Nucleus accumbens (tissue), 56 donors: Measurements from ENCODE around the gene SNX25.
A peak's percentile ranks its signal among the peaks of the same experiment; 100 is the strongest.
"Not testable (repeated sequence)": the region's sequence is repeated elsewhere in the genome, so short reads cannot be mapped to it uniquely, and the experiment has no call there.

Source experiments
- DNase-seq, 56 donors: peaks; one replicate each; lab custom pipeline; 2025; lab: John Stamatoyannopoulos, UW

Gene SNX25

DNA sequence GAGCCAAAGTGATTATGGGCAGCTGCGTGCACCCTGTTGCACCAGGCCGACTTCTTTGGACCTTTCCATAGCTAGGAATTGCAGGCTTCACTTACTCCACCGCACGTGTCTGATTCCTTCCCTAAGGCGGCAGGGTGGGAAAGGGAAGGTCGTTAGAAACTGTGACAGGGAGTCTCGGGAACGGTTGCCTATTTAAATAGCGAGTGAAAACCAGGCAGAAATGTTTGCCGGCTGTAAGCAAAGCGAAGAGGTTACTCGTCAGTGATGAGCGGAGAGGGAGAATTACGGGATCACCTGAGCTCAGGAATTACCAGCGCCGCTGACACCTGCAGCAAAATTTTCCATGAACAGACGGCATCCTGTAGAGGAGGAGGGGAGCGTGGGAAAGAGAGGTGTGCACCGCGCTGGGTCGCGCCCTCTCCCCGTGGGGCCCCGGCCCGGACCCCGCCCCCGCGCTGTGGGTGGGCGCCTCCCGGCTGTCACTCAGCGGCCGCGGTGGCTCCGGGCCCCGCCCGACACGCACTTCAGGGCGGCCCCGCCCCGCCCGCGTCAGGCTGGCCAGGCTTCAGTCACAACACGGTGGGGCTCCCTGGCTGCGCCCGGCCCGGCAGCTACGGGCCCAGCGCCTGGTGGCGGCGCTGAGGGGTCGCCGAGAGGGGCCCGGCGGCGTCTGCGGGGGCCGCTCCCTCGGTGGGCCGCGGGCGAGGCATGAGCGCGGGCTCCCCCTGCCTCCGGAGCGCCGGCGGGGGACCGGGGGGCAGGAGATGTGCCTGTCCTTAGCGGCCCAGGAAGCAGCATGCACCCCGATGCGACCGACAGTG lies at the start of gene SNX25:
Gene SNX25, plus strand, starts transcription at position 568 of the 821 bp plus-strand sequence. Its CDS starts 229 bp downstream, at position 797.
- peak; percentile 24 to 94 (median 76) for DNase-seq

DNA sequence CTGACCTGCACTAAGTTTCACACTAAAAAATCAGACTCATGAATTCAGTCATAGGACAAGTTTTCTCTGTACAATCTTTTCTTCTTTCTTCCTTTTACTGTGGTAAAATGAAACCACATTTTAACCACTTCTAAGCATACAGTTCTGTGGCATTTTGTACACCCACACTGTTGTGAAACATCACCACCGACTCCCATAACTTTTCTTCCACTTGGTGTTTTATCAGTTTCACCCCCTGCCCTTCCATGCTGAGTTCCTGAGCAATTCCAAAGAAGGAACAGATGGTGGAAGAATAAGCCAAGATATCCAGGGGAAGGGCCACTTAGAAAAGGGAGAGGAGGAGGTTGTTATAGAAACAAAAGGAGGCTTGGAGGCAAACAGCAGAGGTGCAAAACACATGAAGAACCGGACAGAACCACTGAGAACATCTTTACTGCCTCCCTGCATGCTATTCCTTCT lies 43.8 kb upstream of the SNX25 start:
- no peak for DNase-seq

DNA sequence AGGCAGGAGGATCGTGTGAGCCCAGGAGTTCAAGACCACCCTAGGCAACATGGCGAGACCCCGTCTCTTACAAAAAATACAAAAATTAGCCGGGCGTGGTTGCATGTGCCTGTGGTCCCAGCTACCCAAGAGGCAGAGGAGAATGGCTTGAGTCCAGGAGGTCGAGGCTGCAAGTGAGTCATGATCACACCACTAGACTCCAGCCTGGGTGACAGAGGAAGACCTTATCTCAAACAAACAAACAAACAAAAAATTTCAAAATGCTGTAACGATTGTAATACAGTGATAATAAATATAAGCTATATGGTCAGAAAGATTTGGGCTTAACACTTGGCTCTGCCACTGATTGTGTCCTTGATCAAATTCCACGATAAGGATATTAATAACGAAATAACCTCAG lies 42.2 kb upstream of the SNX25 start:
- DNase-seq, result no peak

DNA sequence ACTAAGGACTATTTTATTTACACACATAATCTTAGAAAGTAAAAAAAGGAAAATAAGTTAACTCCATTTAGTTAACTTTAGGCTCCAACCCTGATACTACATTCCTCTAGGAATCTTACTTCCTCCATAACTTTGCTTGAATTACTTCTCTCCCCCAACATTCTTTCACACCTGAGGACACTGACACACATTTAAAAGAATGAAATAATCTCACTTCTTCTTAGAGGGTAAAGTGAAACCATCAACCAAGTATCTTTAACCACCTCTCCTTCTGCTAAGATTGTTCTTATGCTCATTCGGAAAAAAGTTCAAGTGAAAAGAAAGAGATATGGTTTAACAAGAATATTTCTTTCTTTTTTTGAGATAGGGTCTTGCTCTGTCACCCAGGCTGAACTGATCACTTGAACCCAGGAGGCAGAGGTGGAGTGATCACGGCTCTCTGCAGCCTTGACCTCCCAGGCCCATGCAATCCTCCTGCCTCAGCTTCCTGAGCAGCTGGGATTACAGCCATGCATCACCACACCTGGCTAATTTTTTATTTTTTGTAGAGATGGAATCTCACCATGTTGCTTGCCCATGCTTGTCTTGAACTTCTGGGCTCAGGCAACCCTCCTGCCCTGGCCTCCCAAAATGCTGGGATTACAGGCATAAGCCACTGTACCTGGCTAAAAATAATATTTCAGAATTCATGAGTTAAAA lies 37.9 kb upstream of the SNX25 start:
- no peak for DNase-seq

GRCh38 chr4:185179488-185179887 lies 29.9 kb upstream of the SNX25 start:
- DNase-seq, result no peak

DNA sequence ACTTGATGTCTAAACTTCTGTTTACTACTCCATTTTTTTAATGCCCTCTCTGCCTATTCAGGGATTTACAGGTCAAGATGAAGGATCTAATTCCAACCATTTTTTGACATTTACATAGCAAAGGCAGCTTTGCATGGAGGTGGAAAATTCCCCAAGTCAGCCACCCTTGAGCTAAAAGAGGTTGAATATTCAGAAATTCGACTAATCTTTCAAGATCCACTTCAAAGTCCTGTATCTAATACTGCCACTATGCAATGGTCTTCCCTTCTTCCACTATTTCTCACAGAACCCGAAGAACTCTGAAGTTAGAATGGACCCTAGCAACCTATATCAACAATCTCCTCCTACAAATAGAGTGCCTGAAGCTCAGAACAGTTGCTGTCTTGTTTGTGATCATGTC lies 27.2 kb upstream of the SNX25 start:
- DNase-seq, result no peak

DNA sequence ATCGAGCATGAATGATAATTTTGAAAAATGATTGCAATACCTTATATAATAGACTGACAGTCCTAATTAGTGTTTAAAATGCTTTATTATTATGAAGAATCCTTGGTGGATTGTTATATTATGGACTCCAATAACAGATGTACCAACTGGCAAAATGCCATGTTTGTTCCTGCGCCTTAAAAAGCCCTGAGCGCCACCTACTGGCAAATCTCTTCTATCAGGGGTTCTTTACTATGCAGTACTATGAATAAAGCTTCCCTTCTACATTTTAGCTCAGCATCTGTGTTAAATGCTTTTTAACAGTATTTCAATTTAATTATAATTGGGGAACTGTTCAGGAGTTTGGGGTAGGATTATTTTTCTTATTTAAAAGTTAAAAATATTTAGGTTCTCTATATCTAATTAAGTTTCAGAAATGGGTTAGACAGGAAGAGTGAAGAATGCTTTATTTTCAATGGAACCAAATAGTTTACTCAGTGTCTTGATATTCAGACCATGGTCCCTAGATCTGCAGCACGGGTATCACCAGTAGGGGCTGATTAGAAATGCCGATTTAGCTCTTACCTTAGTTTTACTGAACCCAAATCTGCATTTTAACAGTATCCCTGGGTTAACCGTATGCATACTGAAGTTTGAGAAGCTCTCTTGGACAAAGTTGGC lies 25.6 kb upstream of the SNX25 start:
- DNase-seq, result peak in 48 of 56 donors; percentile 1 to 90 (median 41)

DNA sequence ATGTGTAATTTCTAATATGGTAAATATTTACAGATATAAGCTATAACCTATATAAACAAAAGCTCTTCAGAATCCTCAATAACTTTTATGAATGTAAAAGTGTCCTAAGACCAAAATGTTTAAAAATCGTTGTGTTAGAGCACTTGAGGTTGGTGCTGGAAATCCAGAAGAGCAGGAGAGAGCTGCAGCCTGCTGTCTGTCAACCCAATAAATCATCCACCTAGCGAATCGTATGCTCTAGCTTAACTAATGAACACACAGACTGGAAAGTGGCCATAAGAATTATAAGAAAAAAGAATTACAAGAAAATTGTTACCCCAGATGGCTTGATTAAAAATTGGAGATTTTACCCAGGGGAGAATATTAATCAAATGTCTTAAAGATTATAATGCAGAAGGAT lies 22.6 kb upstream of the SNX25 start:
- DNase-seq, result no peak

DNA sequence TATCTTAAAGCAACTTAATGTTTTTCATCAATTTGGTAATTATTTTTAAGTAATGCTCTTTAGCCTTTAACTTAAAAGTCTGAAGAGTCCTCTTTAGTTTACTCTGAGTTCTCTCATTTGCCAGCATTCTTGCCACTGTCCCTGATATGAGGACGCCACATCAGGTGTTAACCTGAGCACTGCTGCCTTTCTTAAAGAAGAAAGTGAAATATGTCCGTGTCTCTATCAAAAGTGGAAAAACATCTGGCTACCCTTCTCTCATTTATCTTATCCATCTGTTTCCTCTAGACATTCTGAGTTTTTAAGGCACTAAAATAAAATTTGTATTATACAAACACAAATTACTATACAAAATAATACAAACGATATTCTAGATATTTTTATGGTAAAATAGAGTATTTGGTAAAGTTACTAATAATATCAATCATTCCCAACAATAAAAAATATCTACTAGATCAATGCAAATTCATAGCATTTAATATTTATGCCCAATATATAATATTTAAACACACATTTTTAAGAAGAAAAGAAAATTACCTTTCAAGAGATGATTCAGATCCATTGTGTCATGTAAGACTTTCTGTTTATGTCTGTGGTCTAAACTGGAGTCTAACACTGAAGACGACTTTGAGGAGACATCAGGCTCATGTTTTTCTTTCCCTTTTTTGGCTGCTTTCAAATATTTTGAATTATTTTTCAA lies 19.6 kb upstream of the SNX25 start:
- DNase-seq, result no peak

DNA sequence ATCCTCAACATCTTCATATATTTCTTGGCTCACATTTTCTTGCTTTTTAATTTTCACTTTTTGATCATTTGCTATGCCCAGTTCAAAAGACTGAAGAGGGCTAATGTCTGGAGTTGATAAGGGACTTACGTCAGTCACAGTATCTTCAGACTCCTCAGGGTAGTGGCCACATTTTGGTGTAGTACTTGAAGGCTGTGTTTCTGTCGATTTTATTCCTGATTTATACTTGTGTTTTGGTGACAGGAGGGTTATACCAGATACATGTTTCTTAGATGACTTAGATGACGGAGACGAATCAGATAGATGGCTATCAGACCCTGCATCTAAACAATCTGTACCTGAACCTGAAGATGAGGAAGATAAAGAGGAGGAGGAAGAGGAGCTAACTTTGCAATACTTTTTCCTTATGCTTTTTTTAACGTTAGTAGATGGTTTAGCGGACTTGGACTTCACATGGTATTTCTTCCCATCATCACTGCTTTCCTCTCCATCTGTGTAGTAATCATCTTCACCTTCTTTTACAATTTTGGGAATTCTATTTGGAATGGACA lies 19.0 kb upstream of the SNX25 start:
- DNase-seq, result no peak

DNA sequence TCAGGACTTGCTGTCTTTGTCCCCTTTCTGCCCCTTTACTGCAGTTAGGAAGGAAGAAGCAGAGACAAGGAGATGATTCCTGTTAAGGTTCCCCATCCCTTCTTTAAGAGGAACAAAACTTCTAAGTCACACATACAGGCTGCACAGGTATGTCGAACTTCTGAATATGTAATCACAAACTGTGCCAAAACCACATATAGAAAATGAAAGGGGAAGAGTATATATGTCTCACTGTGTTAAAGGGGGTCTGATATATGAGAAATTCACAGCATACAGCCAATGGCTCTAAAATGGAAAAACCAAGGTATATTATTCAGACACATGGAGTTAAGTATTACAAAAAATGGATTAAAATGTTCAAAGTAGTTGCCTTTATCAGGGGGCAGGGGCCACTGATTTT lies 17.3 kb upstream of the SNX25 start:
- no peak for DNase-seq

GRCh38 chr4:185194924-185195888 lies 14.2 kb upstream of the SNX25 start:
- DNase-seq, result no peak

GRCh38 chr4:185196437-185196836 lies 13.0 kb upstream of the SNX25 start:
- no peak for DNase-seq

DNA sequence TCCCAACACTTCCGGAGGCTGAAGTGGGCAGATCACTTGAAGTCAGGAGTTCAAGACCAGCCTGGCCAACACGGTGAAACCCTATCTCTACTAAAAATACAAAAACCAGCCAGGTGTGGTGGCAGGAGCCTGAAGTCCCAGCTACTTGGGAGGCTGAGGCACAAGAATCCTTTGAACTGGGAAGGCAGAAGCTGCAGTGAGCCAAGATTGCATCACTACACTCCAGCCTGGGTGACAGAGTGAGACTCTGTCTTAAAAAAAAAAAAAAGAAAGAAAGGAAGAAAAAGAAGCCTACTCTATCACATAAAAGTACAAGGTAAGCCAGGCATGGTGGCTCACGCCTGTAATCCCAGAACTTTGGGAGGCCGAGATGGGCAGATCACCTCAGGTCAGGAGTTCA lies 11.2 kb upstream of the SNX25 start:
- not testable (repeated sequence) for DNase-seq

DNA sequence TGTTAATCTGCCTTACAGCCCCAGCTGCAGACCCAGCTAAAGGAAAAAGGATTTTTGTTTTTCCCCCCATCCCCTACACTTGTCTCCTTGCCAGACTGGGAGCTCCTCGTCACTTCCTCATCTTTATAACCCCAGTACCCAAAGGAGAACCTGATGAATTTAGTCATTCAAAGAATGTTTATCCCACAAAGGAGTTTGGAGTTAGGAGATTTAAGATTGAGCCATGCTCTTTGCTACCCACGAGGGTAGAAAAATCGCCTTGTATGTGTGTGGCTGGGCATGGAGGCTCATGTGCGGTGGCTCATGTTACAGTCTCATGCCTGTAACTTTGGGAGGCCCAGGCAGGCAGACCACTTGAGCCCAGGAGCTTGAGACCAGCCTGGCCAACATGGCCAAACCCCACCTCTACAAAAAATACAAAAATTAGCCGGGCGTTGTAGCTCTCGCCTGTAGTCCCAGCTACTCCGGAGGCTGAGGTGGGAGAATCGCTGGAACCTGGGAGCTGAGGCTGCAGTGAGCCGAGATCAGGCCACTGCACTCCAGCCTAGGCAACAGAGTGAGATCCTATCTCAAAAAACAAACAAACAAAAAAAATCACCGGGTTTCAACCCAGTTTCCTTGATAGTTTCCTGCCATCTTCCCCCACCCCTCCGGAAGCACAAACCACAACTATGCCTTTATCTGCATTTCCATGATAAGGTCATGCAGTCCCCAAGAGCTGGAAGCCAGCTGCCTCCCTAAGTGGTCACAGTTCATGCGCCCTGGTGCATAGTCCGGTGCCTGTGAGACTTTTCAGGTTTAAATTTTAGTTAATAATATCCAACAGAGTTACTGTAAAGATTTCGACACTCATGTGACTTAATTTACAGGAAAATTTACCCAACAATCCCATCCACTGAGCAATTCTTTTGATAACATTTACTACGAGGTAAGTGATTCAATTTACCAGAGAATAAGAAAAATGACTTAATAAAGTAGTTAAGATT lies 7.1 kb upstream of the SNX25 start:
- DNase-seq, result no peak

GRCh38 chr4:185202984-185203485 lies 6.4 kb upstream of the SNX25 start:
- DNase-seq, result peak in 2 of 56 donors; percentile 22 to 37

DNA sequence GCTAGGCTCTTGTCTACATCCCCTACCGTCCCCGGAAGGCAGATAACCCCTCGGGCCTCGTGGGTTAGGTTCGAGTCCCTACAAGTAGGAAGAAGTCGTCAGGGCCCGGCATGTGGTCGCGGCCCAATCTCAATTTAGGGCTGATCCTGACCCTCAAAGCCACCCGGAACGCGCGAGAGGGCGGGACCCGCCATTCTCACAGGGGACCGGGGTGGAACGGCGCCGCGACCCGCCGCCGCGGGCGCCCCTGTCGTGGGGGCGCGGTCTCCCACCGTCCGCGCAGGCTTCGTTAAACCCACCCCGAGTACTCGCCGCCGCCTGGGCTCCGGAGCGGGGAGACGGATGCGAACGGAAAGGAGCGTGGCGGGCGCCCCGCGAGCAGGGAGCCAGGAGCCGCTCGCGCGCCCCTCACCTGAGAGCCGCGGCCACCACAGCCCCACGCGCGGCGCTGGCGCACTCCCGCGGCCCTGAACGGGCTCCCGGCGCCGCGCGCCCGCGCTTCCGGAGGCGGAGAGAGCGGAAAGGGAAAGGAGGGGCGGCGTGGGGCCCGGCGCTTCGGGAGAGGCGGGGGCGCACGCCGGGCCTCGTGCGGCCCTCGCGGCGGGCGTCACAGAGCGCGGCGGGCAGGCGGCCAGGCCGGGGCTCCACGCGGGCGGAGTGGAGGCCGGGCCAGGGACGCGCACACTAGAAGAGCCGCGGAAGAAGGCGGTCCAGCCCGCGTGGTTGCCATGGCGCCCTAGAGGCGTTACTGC lies 5.7 kb upstream of the SNX25 start, which contains the start of gene CFAP97:
Gene CFAP97, minus strand, starts transcription at position 515 of the 752 bp plus-strand sequence. CDS start 12,804 bp downstream, outside the sequence.
- peak; percentile 3 to 95 (median 84) for DNase-seq
